ENCODE results near the gene APEH.

DNA sequence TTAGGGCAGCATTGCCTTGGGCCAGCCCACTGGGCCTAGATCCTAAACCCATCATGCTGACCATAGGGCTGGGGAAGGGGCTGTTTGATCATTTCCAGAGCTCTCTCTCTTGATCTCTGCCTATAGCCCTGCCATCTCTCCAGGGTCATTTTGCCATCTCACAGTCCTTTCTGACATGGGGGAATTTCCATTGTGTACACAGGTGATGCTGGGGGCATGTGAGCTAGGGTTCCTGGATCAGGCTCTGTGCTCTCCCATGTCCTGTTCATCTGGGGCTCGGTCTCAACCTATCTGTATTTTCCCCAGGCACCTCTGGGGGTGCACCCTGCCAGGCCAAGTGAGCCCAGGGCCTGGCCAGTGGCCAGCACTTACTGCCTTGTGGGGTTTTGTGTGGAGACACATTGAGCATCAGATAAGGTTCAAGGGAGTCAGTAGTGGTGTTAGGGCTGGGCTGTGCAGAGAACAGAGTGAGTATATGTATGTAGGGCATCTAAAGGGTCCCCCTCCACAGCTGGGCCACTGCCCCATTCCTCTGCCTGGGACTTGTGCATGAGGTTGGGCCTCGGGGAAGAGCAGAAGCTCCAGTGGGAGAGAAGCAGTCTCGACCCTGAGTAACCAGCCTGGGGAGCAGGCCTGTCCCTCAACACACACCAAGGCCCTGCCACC lies 25.7 kb upstream of the APEH start:
- TF ChIP-seq POLR2A (IDR thresholded peaks at IDR 0.05): no peak
- TF ChIP-seq, protein P1, sequence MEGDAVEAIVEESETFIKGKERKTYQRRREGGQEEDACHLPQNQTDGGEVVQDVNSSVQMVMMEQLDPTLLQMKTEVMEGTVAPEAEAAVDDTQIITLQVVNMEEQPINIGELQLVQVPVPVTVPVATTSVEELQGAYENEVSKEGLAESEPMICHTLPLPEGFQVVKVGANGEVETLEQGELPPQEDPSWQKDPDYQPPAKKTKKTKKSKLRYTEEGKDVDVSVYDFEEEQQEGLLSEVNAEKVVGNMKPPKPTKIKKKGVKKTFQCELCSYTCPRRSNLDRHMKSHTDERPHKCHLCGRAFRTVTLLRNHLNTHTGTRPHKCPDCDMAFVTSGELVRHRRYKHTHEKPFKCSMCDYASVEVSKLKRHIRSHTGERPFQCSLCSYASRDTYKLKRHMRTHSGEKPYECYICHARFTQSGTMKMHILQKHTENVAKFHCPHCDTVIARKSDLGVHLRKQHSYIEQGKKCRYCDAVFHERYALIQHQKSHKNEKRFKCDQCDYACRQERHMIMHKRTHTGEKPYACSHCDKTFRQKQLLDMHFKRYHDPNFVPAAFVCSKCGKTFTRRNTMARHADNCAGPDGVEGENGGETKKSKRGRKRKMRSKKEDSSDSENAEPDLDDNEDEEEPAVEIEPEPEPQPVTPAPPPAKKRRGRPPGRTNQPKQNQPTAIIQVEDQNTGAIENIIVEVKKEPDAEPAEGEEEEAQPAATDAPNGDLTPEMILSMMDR (IDR thresholded peaks at IDR 0.05): no peak
- no peak for TF ChIP-seq EP300 (IDR thresholded peaks at IDR 0.05)
- TF ChIP-seq POLR2AphosphoS5 (IDR thresholded peaks at IDR 0.05): no peak

Measured in upper lobe of left lung (tissue), 4 donors.